Stimulated activated CD4-positive, alpha-beta T cell treated with anti-CD3 and anti-CD28 coated beads, Interleukin-12 subunit alpha, Interleukin-12 subunit beta, amount 100 ng/mL, for 4 hours (primary cell): Measurements from ENCODE around the gene ATP5F1E.
"Not testable (repeated sequence)": the region's sequence is repeated elsewhere in the genome, so short reads cannot be mapped to it uniquely, and the experiment has no call there.

Experiments
- DNase-seq: peaks from one replicate; pipeline ENCODE4 v3.0.0-alpha.2; 2020

The ATP5F1E gene

DNA sequence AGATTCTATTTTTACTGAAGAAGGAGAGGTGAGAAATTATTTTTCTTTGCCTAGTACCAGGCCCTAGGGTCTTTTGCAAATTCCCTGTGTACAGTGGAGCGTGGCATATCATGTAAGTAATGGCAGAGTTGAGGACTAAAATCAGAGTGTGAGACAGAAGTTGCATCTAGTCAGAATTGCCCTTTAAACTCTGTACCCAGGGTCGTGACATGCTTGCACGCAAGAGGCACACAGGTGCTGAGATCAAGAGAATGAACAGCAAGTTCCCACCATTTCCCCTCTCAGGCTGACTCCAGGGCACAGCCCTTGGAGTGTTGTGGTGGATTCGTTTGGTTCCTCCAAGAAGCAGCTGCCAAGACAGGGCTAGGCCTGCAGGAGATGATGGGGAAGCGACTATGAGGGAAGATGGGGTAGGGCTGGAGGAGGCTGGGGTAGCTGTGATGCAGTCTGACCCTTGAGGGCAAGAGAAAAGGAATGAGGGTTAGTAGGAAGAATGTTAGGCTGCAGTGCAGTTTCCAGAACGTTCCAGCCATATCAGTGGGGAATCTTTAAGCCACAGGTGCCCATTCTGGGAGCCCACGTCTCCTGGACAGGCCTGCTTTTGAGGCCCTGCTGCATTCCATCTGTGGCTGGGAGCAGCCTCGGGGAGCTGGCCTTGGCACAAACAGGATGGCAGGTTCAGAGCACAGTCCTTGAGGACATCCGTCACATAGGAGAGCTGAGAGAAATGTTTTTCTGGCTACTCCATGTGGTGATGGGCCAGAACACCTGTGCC, 44.2 kb downstream of the ATP5F1E start:
- no peak for DNase-seq

DNA sequence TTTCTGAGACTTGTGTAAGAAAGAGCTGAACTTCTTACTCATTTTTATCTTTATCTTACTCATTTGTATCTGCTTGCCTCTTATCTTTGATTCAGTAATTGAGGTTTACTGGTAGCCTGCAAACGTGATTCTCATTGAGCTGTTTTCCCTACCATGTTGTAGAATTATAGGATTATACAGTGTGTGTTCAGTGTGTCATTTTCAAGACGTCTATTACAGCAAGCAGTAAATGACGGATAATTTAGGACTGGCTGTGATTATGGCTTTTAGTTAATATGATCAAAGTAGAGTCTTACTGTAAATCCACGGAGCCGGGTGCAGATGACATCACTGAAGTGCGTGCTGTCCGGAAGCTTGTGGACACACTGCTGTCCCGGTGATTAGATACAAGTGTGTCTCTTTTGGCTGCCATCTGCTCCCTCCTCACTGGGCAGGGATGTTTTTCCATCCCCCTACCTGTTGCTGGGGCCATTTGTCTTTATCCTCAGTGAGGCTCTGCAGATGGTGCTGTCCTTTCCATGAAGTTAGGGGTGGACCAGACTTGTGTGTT, 45.1 kb downstream of the ATP5F1E start:
- no peak for DNase-seq

DNA sequence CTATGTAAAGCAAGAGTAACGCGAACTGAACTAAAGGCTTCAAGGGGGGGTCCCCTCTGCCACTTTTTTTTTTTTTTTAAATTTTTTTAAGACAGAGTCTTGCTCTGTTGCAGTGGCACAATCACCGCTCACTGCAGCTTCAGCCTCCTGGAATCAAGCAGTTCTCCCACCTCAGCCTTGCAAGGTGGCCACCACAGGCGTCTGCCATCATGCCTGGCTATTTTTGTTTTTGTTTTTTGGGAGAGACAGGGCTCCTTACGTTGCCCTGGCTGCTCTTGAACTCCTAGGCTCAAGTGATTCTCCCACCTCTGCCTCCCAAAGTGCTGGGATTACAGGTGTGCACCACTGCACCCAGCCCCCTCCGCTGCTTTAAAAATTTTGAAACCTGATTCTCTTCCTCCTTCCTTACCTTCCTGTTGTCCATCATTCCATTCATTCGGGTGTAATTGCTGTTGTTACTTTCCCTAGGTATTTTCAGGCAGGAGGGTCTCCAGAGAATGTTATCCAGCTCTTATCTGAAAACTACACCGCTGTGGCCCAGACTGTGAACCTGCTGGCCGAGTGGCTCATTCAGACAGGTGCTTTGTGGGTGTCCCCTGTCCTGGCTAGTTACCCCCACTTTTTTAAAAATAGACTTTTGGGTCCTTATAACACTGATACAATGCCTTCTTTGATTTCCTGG, 45.7 kb downstream of the ATP5F1E start:
- no peak for DNase-seq

DNA sequence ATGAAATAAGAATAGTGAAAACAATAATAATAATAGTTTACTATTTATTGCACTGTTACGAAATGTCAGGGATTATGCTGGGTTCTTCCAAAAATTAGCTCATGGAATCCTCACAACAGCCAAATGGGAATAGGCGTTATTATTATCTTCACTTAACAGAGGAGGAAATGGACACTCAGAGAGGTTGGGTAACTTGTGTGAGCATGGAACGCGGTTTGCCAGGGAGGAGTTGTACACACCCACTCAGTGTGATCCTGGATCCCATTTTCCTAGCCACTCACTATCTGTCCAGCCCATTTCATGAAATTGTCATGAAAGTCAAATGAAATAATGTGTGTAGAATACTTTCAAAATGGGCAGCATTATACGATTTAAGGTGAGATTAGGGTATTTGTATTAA, 46.5 kb downstream of the ATP5F1E start:
- DNase-seq = no peak

DNA sequence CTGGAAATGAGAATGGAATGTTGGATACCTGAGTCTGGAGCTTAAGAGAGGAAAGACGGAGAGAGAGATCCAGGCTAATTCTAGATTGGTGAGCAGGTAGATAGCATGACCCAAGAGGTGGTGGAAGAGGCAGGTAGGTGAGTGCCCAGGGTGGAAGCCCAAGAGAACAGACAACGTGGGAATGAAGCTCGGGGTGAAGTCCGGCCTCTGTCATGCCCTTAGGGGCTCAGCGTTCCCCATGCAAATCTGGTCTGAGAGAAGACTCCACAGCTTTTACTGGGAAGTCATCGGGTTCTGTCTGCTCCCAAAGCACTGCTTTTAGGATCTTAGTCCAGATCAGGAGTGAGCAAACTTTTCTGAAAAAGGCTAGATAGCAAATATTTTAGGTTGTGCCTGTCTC, 47.4 kb downstream of the ATP5F1E start:
- DNase-seq = no peak

- not testable (repeated sequence) for DNase-seq
Measured at GRCh38 chr20:58983115-58983468, 49.0 kb downstream of the ATP5F1E start.

DNA sequence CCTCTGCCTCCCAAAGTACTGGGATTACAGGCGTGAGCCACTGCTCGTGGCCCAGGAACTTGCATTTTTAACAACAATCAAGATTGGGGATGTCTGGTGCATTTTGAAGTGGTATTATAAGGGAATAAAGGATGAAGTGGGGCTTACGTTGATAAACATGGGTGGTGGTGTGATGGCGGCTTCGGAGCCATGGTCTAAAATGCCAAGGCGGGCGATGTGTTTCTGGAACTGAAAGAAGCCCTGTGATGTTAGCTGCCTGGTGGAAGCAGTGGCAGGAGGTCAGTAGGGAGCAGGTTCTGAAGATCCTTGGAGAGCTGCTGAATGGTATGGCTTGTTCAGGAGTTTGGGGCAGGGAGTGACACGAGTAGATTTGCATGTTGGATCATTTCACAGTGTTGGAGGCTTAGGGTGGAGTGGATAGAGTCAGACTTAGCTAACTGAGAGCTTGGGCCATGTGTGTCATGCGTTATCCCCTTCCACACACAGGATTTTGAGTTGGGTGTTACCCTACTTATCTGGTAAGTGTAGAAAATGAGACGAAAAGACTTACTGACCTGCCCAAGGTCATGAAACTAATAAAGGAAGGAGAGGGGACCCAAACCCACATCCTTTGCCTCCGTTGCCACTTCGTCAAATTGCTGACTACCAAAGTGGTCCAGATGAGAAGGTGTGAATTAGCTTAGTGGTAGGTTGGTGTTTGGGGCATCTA, 49.6 kb downstream of the ATP5F1E start:
- DNase-seq = no peak

DNA sequence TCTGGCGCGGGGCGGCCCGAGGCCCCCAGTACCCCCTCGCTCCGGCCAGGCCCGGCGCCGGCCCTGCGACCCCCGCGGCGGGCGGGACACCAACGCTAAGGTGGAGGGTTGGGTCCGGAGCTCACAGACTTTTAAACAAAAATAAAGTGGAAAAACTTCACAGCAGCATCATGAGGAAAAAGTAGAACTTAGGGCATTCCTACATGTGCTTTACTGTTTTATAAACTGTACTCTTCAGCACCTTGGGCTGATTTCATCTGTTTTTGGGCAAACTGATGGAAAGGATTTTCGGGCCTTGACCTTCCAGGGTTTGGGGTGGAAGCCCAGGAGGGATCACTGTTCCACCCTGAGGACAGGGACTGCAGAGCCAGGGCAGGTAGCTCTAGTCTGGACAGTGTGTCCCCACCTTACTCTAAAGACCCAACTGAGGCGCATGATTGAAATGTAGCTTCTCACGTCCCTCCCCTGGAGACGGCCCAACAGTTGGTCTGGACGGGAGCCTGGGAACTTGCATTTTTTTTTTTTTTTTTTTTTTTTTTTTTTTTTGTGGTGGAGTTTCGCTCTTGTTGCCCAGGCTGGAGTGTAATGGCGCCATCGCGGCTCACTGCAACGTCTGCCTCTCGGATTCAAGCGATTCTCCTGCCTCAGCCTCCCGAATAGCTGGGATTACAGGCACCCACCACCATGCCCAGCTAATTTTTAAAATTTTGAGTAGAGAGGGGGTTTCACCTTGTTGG, 50.3 kb downstream of the ATP5F1E start:
- DNase-seq = no peak

- peak; percentile 92 for DNase-seq
Measured at GRCh38 chr20:58980711-58981627, 51.2 kb downstream of the ATP5F1E start, which contains the start of gene NELFCD. TSS of gene NELFCD (plus strand) at chr20:58981256. CDS start at chr20:58981310, 54 bp downstream.

DNA sequence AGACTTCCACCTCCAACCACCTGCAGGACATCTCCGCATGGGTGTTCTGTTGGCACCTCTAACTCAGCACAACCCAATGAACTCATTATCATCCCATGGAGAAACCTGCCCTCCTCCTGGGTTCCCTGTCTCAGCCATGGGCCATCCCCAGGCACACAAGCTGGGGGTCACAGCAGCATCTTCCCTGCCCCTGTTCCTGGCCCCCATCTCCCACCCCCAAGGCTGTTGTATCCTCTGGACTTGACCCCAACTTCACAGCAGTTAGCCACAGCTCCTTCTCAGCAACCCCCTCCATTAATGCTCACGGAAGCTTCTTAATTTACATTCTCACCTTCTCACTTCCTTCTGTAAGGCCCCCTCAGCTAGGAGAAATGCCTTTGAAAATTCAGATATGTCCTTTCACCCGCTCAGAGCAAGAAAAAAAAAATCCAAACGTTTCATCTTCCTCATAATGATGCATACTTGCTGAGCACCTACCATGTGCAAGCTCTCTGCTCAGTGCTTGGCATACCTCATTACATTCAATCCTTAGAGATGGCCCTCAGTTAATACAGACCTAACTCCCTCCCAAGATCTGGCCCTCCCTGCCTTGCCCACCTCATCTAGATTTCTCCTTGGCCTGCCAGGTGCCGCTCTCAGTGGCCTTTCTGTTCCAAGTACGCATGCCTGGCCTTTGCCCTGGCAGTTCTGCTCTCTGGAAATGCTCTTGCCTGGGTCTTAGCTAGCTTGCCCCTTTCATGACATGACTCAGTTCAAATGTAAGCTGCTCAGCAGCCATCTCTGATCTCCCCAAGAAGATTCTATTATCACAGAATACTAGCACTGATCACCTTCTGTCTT, 53.6 kb downstream of the ATP5F1E start:
- no peak for DNase-seq

GRCh38 chr20:58976061-58976730, 55.9 kb downstream of the ATP5F1E start:
- no peak for DNase-seq
